LNCAP (cell line): Measurements from ENCODE around the gene RECQL5.

Experiments
- CTCF ChIP-seq: fragments of 450-650 bp; IDR thresholded peaks from 2 replicates; pipeline ENCODE4 v1.5.1; 2017; ENCODE audit warnings: mild to moderate bottlenecking

The RECQL5 gene

GRCh38 chr17:75684249-75684648 lies 17.3 kb upstream of the RECQL5 start:
- TF ChIP-seq CTCF: no peak

GRCh38 chr17:75683583-75683982 lies 16.6 kb upstream of the RECQL5 start:
- no peak for TF ChIP-seq CTCF

- TF ChIP-seq CTCF: no peak
Measured at GRCh38 chr17:75681289-75681688, 14.3 kb upstream of the RECQL5 start.

DNA sequence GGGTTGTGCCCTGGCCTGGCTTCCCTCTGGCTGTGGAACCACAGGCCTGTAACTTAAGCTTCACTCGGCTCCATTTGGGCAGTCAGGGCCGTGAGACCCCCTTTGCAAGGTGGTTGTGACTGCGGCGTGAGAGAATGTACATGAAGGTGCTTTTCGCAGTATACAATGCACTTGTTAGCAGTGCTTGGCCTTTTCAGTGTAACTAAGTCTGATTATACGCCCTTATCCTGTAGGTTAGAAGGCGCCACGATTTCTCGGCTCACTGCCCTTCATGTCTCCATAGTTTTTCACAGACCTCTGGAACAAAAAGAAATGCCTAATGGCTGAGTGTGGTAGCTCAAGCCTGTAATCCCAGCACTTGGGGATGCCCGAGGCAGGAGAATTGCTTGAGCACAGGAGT lies 13.5 kb upstream of the RECQL5 start:
- no peak for TF ChIP-seq CTCF

DNA sequence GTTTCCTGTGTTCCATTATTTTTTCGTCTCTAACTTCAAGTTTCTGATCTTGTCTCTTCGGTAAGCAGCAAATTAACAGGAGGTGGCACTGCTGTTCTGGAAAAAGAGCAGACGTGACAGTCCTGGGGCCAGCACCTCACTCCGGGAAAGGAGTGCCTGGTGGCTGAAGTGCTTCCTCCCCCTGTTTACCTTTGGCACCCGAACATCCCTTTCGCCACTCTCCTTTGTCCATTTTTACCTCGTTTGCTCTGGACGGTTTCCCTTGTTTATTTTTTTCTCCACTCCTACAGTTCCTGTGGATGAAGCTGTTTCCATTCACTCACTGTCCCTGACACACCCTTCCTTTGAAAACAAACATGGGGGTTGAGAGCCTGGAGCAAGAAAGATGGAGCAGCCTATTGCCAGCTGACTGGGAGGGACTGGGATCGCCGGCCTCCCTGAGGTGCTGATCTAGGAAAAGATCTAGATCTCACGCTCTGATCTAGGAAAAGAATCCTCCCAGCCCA lies 12.8 kb upstream of the RECQL5 start:
- TF ChIP-seq CTCF: peak; percentile 49

- no peak for TF ChIP-seq CTCF
Measured at GRCh38 chr17:75676461-75676860, 9.5 kb upstream of the RECQL5 start.

GRCh38 chr17:75673487-75673886 lies 6.5 kb upstream of the RECQL5 start:
- TF ChIP-seq CTCF: no peak

DNA sequence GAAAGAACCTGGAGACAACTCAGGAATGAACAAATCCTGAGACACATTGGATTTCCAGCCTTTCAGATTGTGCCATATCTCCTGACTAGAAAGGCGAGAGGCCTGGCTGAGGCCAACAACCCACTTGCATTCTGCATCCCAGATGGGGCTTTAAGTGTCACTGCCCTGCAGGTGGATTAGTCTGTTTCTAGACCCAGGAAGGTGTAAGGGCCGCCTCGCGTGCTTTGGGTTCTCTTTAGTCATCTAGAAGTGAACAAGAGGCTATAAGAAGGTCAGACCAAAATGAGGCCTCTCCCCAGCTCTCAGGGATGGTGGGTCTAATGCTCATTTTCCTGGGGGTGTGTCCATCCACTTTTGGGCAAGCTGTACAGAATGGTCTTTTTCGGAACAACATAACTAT lies 5.1 kb upstream of the RECQL5 start:
- no peak for TF ChIP-seq CTCF
